Measurements from ENCODE around the gene BFSP2.

GRCh38 chr3:133360476-133360875, 39.4 kb upstream of the BFSP2 start:
- TF ChIP-seq CTCF (conservative IDR thresholded peaks at IDR 0.05) (no peak), ZFX (IDR thresholded peaks at IDR 0.05) (no peak)
